K562 (cell line): ENCODE data around the gene ZSWIM3. TPM values are rescaled to one million over a fixed set of nuclear protein-coding genes. Genes with fewer than 3 reads are reported as not detected.

Source experiments
- ATAC-seq: fragments of 200-7000 bp; cut with Tn5 transposase; 3 replicates; pipeline ENCODE4 v1.9.1; 2020; ENCODE audit warnings: moderate library complexity
- BruUV-seq: library from RNA; stranded (reverse); fragments of 400-500 nt; replicated peaks from 2 replicates; lab custom pipeline; 2021; lab: Mats Ljungman, UMichigan
- CTCF ChIA-PET: fragments of 300-600 bp; formaldehyde crosslinking; extraction: SDS; loops from one replicate; lab custom pipeline; 2021; ENCODE audit warnings: low intra/inter-chr PET ratio; lab: Yijun Ruan, JAX
- POLR2A ChIA-PET: fragments of 300-600, 350-650 bp; sonication (Branson Sonifier 250); formaldehyde crosslinking; extraction: SDS; loops from one replicate; lab custom pipeline; 2021; ENCODE audit warnings: antibody characterized with exemption, inconsistent platforms; lab: Yijun Ruan, JAX
- DNase-seq, 4 experiments: peaks; one replicate each; pipeline versions ENCODE4 v3.0.0 to v3.0.0-alpha.2; 2011 to 2018; ENCODE audit warnings: low spot score in 3 of 4, mixed read lengths in 3 of 4; ENCODE audit errors: extremely low read depth in 1 of 4
- FAIRE-seq: peaks from 2 replicates; lab custom pipeline; 2011; peaks lifted over from hg19 to GRCh38; lab: Jason Lieb, UNC
- H2AFZ ChIP-seq: 2 replicates; pipeline ENCODE4 v1.6.0; 2011; ENCODE audit warnings: low read depth, low read length, control low read depth, inconsistent platforms
- H3K27ac ChIP-seq: fragments of 200-600 bp; 3 replicates; pipeline ENCODE4 v1.8.0; 2011; ENCODE audit warnings: low read depth, mild to moderate bottlenecking, control low read depth, inconsistent platforms, low read length, moderate library complexity, mixed read lengths; ENCODE audit errors: extremely low read depth
- H3K27me3 ChIP-seq, 2 experiments: fragments of 300-600 bp in 1 of 2; 2 replicates in 1 of 2; 3 replicates in 1 of 2; pipeline versions ENCODE4 v1.6.0 to v1.8.0; 2011; ENCODE audit warnings: inconsistent platforms in 2 of 2, low read length in 2 of 2, mild to moderate bottlenecking in 1 of 2, mixed read lengths in 1 of 2, moderate library complexity in 1 of 2; ENCODE audit not compliant: control insufficient read depth in 2 of 2, insufficient read depth in 2 of 2
- H3K36me3 ChIP-seq: fragments of 300-600 bp; 3 replicates; pipeline ENCODE4 v1.8.0; 2011; ENCODE audit warnings: mild to moderate bottlenecking, low read length, inconsistent platforms; ENCODE audit not compliant: control insufficient read depth, insufficient read depth
- H3K4me1 ChIP-seq, 2 experiments: fragments of 200-600 bp in 1 of 2; replicated peaks in 1 of 2; 2 replicates in 1 of 2; 3 replicates in 1 of 2; pipeline versions ENCODE4 v1.5.1 to v1.8.0; 2011; ENCODE audit warnings: inconsistent platforms in 2 of 2, low read length in 2 of 2, mild to moderate bottlenecking in 1 of 2, mixed read lengths in 1 of 2, moderate library complexity in 1 of 2; ENCODE audit not compliant: control insufficient read depth in 2 of 2, insufficient read depth in 2 of 2
- H3K4me2 ChIP-seq: 2 replicates; pipeline ENCODE4 v1.6.1; 2011; ENCODE audit warnings: low read length, control low read depth, inconsistent platforms, mixed read lengths; ENCODE audit not compliant: insufficient read depth
- H3K4me3 ChIP-seq: fragments of 200-600 bp; sonication (generic), shearing (Covaris generic); 2 replicates; pipeline ENCODE4 v1.5.1; 2016; ENCODE audit warnings: control low read depth, inconsistent platforms
- H3K79me2 ChIP-seq: fragments of 200-600 bp; 3 replicates; pipeline ENCODE4 v1.8.0; 2011; ENCODE audit warnings: low read length, inconsistent platforms; ENCODE audit not compliant: control insufficient read depth, insufficient read depth
- H3K9ac ChIP-seq, 2 experiments: 2 replicates each; pipeline versions ENCODE4 v1.6.0 to v1.6.1; 2011; ENCODE audit warnings: low read depth in 2 of 2, low read length in 2 of 2, control low read depth in 1 of 2, inconsistent platforms in 1 of 2, mild to moderate bottlenecking in 1 of 2, mixed read lengths in 1 of 2; ENCODE audit not compliant: insufficient read depth in 1 of 2
- H3K9me1 ChIP-seq: one replicate; pipeline ENCODE4 v1.6.0; 2011; ENCODE audit warnings: inconsistent platforms, mild to moderate bottlenecking, low read length, moderate library complexity; ENCODE audit not compliant: control insufficient read depth, insufficient read depth
- H3K9me3 ChIP-seq: replicated peaks from 2 replicates; pipeline ENCODE4 v1.5.1; 2011; ENCODE audit warnings: low read depth, low read length, inconsistent platforms; ENCODE audit not compliant: control insufficient read depth, insufficient read depth
- H4K20me1 ChIP-seq: replicated peaks from 2 replicates; pipeline ENCODE4 v1.6.1; 2011; ENCODE audit warnings: low read length, inconsistent platforms, mixed read lengths; ENCODE audit not compliant: control insufficient read depth, insufficient read depth
- ETV1 ChIP-seq: fragments of 450-650 bp; conservative IDR thresholded peaks from 2 replicates; pipeline ENCODE4 v1.6.1; 2016; ENCODE audit warnings: missing genetic modification characterization, control low read depth, low read depth, missing compliant biosample characterization
- FUS ChIP-seq: fragments of 200-400 bp; formaldehyde crosslinking; optimal IDR thresholded peaks from 2 replicates; pipeline ENCODE3; 2017; ENCODE audit warnings: low read depth, low read length
- GTF2E2 ChIP-seq: fragments of 200-800 bp; sonication (Bioruptor generic); IDR thresholded peaks from 2 replicates; pipeline ENCODE4 v1.6.1; 2016; ENCODE audit warnings: missing genetic modification characterization, missing compliant biosample characterization
- KLF10 ChIP-seq: fragments of 250-450 bp; sonication (Bioruptor Pico); IDR thresholded peaks from 2 replicates; pipeline ENCODE4 v1.6.1; 2021; ENCODE audit warnings: matching md5 sums
- POLR2AphosphoS2 ChIP-seq: IDR thresholded peaks from 2 replicates; pipeline ENCODE4 v1.6.1; 2012; ENCODE audit warnings: low read length, improper control_type of control experiment
- PRPF4 ChIP-seq: fragments of 200-400 bp; formaldehyde crosslinking; IDR thresholded peaks from one replicate; pipeline ENCODE4 v1.6.1; 2017; ENCODE audit warnings: low read length, low read depth, mild to moderate bottlenecking; ENCODE audit not compliant: insufficient read depth, poor library complexity, severe bottlenecking
- RUNX1 ChIP-seq: sonication (generic); IDR thresholded peaks from 2 replicates; pipeline ENCODE4 v1.6.1; 2016; ENCODE audit warnings: antibody characterized with exemption, low read depth
- SIN3A ChIP-seq, 2 experiments: fragments of 150-350 bp in 1 of 2; IDR thresholded peaks; 2 replicates each; pipeline ENCODE4 v1.6.1; 2011 to 2016; ENCODE audit warnings: borderline replicate concordance in 2 of 2, low read depth in 2 of 2, low read length in 2 of 2, mild to moderate bottlenecking in 2 of 2, moderate library complexity in 2 of 2; ENCODE audit not compliant: control insufficient read depth in 1 of 2
- ZC3H11A ChIP-seq: IDR thresholded peaks from 2 replicates; pipeline ENCODE4 v1.6.1; 2012; ENCODE audit warnings: low read depth, low read length, improper control_type of control experiment
- ZKSCAN8 ChIP-seq: fragments of 200-800 bp; sonication (Bioruptor generic); IDR thresholded peaks from 2 replicates; pipeline ENCODE4 v1.6.1; 2016; ENCODE audit warnings: missing genetic modification characterization, missing compliant biosample characterization
- ZNF431 ChIP-seq: sonication (generic); formaldehyde crosslinking; IDR thresholded peaks from 2 replicates; pipeline ENCODE4 v1.8.0; 2022; ENCODE audit warnings: mild to moderate bottlenecking, missing genetic modification reagents
- ZNF740 ChIP-seq, 3 experiments: fragments of 200-800 bp in 1 of 3; sonication (Bioruptor generic) in 1 of 3; sonication (generic) in 1 of 3; formaldehyde crosslinking in 1 of 3; IDR thresholded peaks; 2 replicates each; pipeline versions ENCODE4 v1.6.1 to v1.8.0; 2016 to 2022; ENCODE audit warnings: mild to moderate bottlenecking in 2 of 3, missing compliant biosample characterization in 2 of 3, missing genetic modification characterization in 2 of 3, missing genetic modification reagents in 1 of 3
- WGBS: fragments of 100-300 bp; shearing (Covaris generic); methylation state at CpG from one replicate; pipeline ENCODE4 v1.1.6; 2016; ENCODE audit warnings: low coverage, mixed read lengths; ENCODE audit not compliant: insufficient coverage; ENCODE audit errors: missing lambda C conversion rate; 5-methylcytosine and 5-hydroxymethylcytosine counted together
- in situ Hi-C: fragments of 300-500 bp; cut with MboI; formaldehyde crosslinking; loops from 4 replicates; pipeline ENCODE4 v1.15.0; 2018; ENCODE audit warnings: inconsistent platforms, mixed read lengths
- intact Hi-C: fragments of 100-400 bp; cut with micrococcal nuclease; formaldehyde crosslinking; loops from 2 replicates; pipeline ENCODE4 v1.14.2; 2022
- polyA plus RNA-seq, 8 experiments: library from polyadenylated mRNA; depleted of rRNA in 4 of 8; stranded (reverse) in 5 of 8; unstranded in 3 of 8; fragments of >200 nt; fragmentation: Nextera tagmentation in 2 of 8; fragmentation: Illumina TruSeq in 1 of 8; extraction: Ambion mirVana in 2 of 8; extraction: Trizol in 1 of 8; gene quantifications; 2 replicates each; pipeline versions ENCODE4 v1.2.1 to v1.2.3, GENCODE V29; 2011 to 2014; ENCODE audit warnings: inconsistent platforms in 1 of 8, missing spikeins in 1 of 8
- total RNA-seq, 7 experiments: library from RNA; depleted of rRNA in 6 of 7; stranded (reverse); fragments of >200 nt in 6 of 7; fragmentation: Illumina TruSeq in 2 of 7; extraction: Trizol in 2 of 7; gene quantifications; 2 replicates each; pipeline versions ENCODE4 v1.2.1 to v1.2.3, GENCODE V29; 2011 to 2021; ENCODE audit warnings: low replicate concordance in 1 of 7
- TF ChIP-seq, protein P1 (sequence below): fragments of 200-800 bp; sonication (Bioruptor generic); IDR thresholded peaks from 2 replicates; pipeline ENCODE4 v1.6.1; 2016; ENCODE audit warnings: missing genetic modification characterization, missing compliant biosample characterization
- TF ChIP-seq, protein P2 (sequence below): sonication (generic); IDR thresholded peaks from 2 replicates; pipeline ENCODE4 v1.6.1; 2016

ZSWIM3 gene
- total and polyA plus RNA-seq, 9 of the 15 experiments (the other 6 are each of a cell fraction or from before 2014, with no cell fraction given), result 1.7 to 4.3 (median 2.9) TPM

GRCh38 chr20:45912344-45912682, 54.9 kb downstream of the ZSWIM3 start (continued):
- TF ChIP-seq, protein P1, sequence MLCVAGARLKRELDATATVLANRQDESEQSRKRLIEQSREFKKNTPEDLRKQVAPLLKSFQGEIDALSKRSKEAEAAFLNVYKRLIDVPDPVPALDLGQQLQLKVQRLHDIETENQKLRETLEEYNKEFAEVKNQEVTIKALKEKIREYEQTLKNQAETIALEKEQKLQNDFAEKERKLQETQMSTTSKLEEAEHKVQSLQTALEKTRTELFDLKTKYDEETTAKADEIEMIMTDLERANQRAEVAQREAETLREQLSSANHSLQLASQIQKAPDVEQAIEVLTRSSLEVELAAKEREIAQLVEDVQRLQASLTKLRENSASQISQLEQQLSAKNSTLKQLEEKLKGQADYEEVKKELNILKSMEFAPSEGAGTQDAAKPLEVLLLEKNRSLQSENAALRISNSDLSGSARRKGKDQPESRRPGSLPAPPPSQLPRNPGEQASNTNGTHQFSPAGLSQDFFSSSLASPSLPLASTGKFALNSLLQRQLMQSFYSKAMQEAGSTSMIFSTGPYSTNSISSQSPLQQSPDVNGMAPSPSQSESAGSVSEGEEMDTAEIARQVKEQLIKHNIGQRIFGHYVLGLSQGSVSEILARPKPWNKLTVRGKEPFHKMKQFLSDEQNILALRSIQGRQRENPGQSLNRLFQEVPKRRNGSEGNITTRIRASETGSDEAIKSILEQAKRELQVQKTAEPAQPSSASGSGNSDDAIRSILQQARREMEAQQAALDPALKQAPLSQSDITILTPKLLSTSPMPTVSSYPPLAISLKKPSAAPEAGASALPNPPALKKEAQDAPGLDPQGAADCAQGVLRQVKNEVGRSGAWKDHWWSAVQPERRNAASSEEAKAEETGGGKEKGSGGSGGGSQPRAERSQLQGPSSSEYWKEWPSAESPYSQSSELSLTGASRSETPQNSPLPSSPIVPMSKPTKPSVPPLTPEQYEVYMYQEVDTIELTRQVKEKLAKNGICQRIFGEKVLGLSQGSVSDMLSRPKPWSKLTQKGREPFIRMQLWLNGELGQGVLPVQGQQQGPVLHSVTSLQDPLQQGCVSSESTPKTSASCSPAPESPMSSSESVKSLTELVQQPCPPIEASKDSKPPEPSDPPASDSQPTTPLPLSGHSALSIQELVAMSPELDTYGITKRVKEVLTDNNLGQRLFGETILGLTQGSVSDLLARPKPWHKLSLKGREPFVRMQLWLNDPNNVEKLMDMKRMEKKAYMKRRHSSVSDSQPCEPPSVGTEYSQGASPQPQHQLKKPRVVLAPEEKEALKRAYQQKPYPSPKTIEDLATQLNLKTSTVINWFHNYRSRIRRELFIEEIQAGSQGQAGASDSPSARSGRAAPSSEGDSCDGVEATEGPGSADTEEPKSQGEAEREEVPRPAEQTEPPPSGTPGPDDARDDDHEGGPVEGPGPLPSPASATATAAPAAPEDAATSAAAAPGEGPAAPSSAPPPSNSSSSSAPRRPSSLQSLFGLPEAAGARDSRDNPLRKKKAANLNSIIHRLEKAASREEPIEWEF (CRISPR knock-in tag), result no peak
- TF ChIP-seq, protein P2, sequence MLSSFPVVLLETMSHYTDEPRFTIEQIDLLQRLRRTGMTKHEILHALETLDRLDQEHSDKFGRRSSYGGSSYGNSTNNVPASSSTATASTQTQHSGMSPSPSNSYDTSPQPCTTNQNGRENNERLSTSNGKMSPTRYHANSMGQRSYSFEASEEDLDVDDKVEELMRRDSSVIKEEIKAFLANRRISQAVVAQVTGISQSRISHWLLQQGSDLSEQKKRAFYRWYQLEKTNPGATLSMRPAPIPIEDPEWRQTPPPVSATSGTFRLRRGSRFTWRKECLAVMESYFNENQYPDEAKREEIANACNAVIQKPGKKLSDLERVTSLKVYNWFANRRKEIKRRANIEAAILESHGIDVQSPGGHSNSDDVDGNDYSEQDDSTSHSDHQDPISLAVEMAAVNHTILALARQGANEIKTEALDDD, result no peak
- TF ChIP-seq GTF2E2 (tag), result no peak
- no peak for TF ChIP-seq PRPF4

DNA sequence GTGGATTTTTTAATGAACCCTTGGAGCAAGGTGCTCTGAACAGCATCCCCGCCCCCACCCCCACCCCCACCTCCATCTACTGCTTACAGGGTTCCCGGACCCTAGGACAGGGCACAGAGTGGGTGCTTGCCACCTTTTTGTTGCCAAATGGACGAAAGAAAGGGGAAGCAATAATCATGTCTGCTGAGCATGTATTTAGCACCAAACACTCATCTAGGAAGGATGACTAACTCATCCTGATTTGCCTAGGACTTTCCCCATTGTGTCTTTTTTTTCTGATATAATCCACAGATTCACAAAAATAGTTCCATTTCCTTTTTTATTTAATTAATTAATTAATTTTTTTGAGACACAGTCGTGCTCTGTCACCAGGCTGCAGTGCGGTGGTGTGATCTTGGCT, 55.7 kb downstream of the ZSWIM3 start:
- Histone ChIP-seq H3K9ac (no peak overlapping the region), H3K27me3 (no peaks in the 10 kb centered on the region), H3K4me3 (no peak overlapping the region), H2AFZ (no peak overlapping the region), H3K9me3 (no peaks in the 10 kb centered on the region), H4K20me1 (no peaks in the 10 kb centered on the region), H3K4me1 (peaks cover 25 to 39% of the 10 kb centered on the region in 2 experiments), H3K4me2 (no peak overlapping the region), H3K9me1 (no peaks in the 10 kb centered on the region), H3K27ac (no peak overlapping the region), H3K36me3 (peaks cover 3% of the 10 kb centered on the region; the same call in 1 of the 3 replicates), H3K79me2 (peaks cover 15% of the 10 kb centered on the region)
- no peak for FAIRE-seq
- intact Hi-C loops, result no loop called here
- CTCF ChIA-PET, result no interaction called here
- WGBS, result 72% methylated on average over 3 of the region's 5 CpGs
- DNase-seq, result no peak
- BruUV-seq, result no TSS peak
- in situ Hi-C loops, result no loop called here
- no peak for ATAC-seq
- POLR2A ChIA-PET, result interaction anchor here (1.4 kb wide), 1 partner anchor 14 kb away, joined by 3 read pairs; no protein-coding TSS in a partner anchor
- TF ChIP-seq ETV1 (no peak), ZNF740 (CRISPR knock-in tag; IDR thresholded peaks at IDR 0.05) (no peak), ZNF740 (tag; IDR thresholded peaks at IDR 0.05) (no peak), ZNF431 (CRISPR knock-in tag) (no peak), ZKSCAN8 (no peak), SIN3A (IDR thresholded peaks at IDR 0.05; ENCODE audit: borderline replicate concordance in 2 of 2, control insufficient read depth in 1 of 2, low read depth in 2 of 2, low read length in 2 of 2) (no peak), FUS (no peak), KLF10 (CRISPR knock-in tag) (no peak), ZC3H11A (no peak), POLR2AphosphoS2 (no peak), RUNX1 (no peak)
